CD14-positive monocyte (primary cell): ENCODE data around the gene UGT1A9. TPM values are rescaled to one million over a fixed set of nuclear protein-coding genes. Genes with fewer than 3 reads are reported as not detected.

Source experiments
- DNase-seq, 3 donors: peaks; one replicate each; pipeline ENCODE4 v3.0.0-alpha.2; 2011 to 2022
- H2AFZ ChIP-seq: 2 replicates; pipeline ENCODE4 v1.6.0; 2012; ENCODE audit warnings: mild to moderate bottlenecking, low read depth, low read length, inconsistent platforms; ENCODE audit not compliant: insufficient read depth, poor library complexity, severe bottlenecking
- H3K27ac ChIP-seq, 2 donors: 1 replicate in 1 of 2; 2 replicates in 1 of 2; pipeline ENCODE4 v1.5.1; 2012 to 2013; ENCODE audit warnings: low read length in 2 of 2, control low read depth in 1 of 2, inconsistent platforms in 1 of 2, low read depth in 1 of 2, mild to moderate bottlenecking in 1 of 2
- H3K27me3 ChIP-seq, 2 donors: one replicate each; pipeline versions ENCODE4 v1.6.0 to v1.6.1; 2011 to 2013; ENCODE audit warnings: low read length in 2 of 2; ENCODE audit not compliant: control insufficient read depth in 2 of 2, insufficient read depth in 2 of 2
- H3K36me3 ChIP-seq, 2 donors: replicated peaks in 1 of 2; 1 replicate in 1 of 2; 2 replicates in 1 of 2; pipeline versions ENCODE4 v1.5.1 to v1.6.1; 2012 to 2013; ENCODE audit warnings: low read length in 2 of 2, control low read depth in 1 of 2, inconsistent platforms in 1 of 2, mild to moderate bottlenecking in 1 of 2; ENCODE audit not compliant: insufficient read depth in 2 of 2, control insufficient read depth in 1 of 2
- H3K4me1 ChIP-seq, 2 donors: 1 replicate in 1 of 2; 2 replicates in 1 of 2; pipeline versions ENCODE4 v1.5.1 to v1.6.1; 2012 to 2013; ENCODE audit warnings: low read length in 2 of 2, control low read depth in 1 of 2, inconsistent platforms in 1 of 2, mild to moderate bottlenecking in 1 of 2, moderate library complexity in 1 of 2; ENCODE audit not compliant: insufficient read depth in 2 of 2, control insufficient read depth in 1 of 2
- H3K4me2 ChIP-seq: replicated peaks from 2 replicates; pipeline ENCODE3; 2012; ENCODE audit warnings: low read length, moderate library complexity, mild to moderate bottlenecking; ENCODE audit not compliant: poor library complexity, severe bottlenecking; ENCODE audit errors: extremely low read depth
- H3K4me3 ChIP-seq, 3 experiments: fragments of 200-600 bp in 1 of 3; sonication (generic) in 1 of 3; replicated peaks in 1 of 3; 1 replicate in 2 of 3; 2 replicates in 1 of 3; pipeline ENCODE4 v1.5.1; 2011 to 2013; ENCODE audit warnings: low read length in 3 of 3, mild to moderate bottlenecking in 3 of 3, control low read depth in 2 of 3, low read depth in 2 of 3, inconsistent platforms in 1 of 3, moderate library complexity in 1 of 3
- H3K79me2 ChIP-seq: 2 replicates; pipeline ENCODE4 v1.6.0; 2012; ENCODE audit warnings: mild to moderate bottlenecking, control low read depth, inconsistent platforms, low read length, moderate library complexity; ENCODE audit not compliant: insufficient read depth
- H3K9ac ChIP-seq: 2 replicates; pipeline ENCODE4 v1.6.0; 2017; ENCODE audit warnings: low read length, mild to moderate bottlenecking; ENCODE audit not compliant: insufficient read depth, poor library complexity, severe bottlenecking
- H3K9me3 ChIP-seq, 2 donors: replicated peaks in 1 of 2; 1 replicate in 1 of 2; 2 replicates in 1 of 2; pipeline versions ENCODE4 v1.5.1 to v1.6.1; 2012 to 2013; ENCODE audit warnings: low read length in 2 of 2, control low read depth in 1 of 2; ENCODE audit not compliant: control insufficient read depth in 1 of 2, insufficient read depth in 1 of 2
- H4K20me1 ChIP-seq: 2 replicates; pipeline ENCODE4 v1.6.0; 2012; ENCODE audit warnings: mild to moderate bottlenecking, low read length, control low read depth, moderate library complexity; ENCODE audit not compliant: insufficient read depth
- H3K27ac Mint-ChIP-seq, 7 donors: one replicate each; pipeline ENCODE4 v1.8.0; 2020; ENCODE audit warnings: mild to moderate bottlenecking in 7 of 7, mixed read lengths in 7 of 7, moderate library complexity in 6 of 7, inconsistent platforms in 2 of 7
- H3K27me3 Mint-ChIP-seq, 3 donors: one replicate each; pipeline ENCODE4 v1.8.0; 2021 to 2022; ENCODE audit warnings: low read depth in 3 of 3, mild to moderate bottlenecking in 3 of 3, mixed read lengths in 3 of 3, moderate library complexity in 3 of 3, inconsistent platforms in 1 of 3
- H3K36me3 Mint-ChIP-seq, 2 donors: one replicate each; pipeline ENCODE4 v1.8.0; 2020; ENCODE audit warnings: mixed read lengths in 2 of 2, inconsistent platforms in 1 of 2, mild to moderate bottlenecking in 1 of 2
- H3K4me1 Mint-ChIP-seq: one replicate; pipeline ENCODE4 v1.8.0; 2020; ENCODE audit warnings: mild to moderate bottlenecking, mixed read lengths
- H3K4me3 Mint-ChIP-seq, 2 donors: one replicate each; pipeline ENCODE4 v1.8.0; 2020; ENCODE audit warnings: mild to moderate bottlenecking in 2 of 2, mixed read lengths in 2 of 2, moderate library complexity in 1 of 2
- H3K9me3 Mint-ChIP-seq, 7 donors: one replicate each; pipeline ENCODE4 v1.8.0; 2020 to 2022; ENCODE audit warnings: mixed read lengths in 7 of 7, mild to moderate bottlenecking in 6 of 7, moderate library complexity in 6 of 7, inconsistent platforms in 2 of 7
- WGBS: methylation state at CpG from one replicate; pipeline ENCODE4 v1.1.5; 2013; ENCODE audit warnings: missing lambda C conversion rate; ENCODE audit not compliant: insufficient coverage; 5-methylcytosine and 5-hydroxymethylcytosine counted together
- intact Hi-C, 2 donors: fragments of 100-400 bp; cut with micrococcal nuclease; formaldehyde crosslinking; loops; one replicate each; pipeline versions ENCODE4 v1.15.0 to v1.15.1; 2023
- polyA plus RNA-seq, 3 donors: library from polyadenylated mRNA; depleted of rRNA in 1 of 3; unstranded in 2 of 3; stranded (reverse) in 1 of 3; fragments of 300-500 nt in 2 of 3; fragments of >200 nt in 1 of 3; fragmentation: Illumina TruSeq in 2 of 3; gene quantifications; 1 replicate in 2 of 3; 2 replicates in 1 of 3; pipeline ENCODE4 v1.2.3, GENCODE V29; 2012 to 2021
- TF ChIP-seq, protein P1 (sequence below): fragments of 200-600 bp; IDR thresholded peaks from one replicate; pipeline ENCODE4 v1.8.0; 2022; ENCODE audit warnings: antibody characterized with exemption, mild to moderate bottlenecking

Gene UGT1A9
- polyA plus RNA-seq, 3 donors, result not detected

DNA sequence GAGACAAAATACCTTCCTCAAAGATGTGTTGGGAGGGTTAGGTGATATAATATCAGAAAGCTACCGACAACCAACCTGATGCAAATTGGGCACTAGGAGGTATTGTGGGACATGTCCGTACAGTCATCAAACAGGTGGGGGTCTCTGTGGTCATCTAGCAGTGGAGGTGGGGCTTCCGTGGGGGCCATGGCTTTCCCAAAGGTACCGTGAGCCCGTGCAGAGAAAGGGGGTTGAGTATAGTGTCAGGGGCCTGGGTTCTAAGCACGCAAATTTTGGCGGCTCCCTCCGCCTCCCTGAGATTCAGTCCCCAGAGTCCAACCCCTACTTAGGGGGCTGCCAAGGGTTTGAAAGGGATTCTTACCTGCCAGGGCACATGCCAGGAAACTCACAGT is 150.0 kb downstream of the UGT1A9 start:
- Histone ChIP-seq H2AFZ (no peak overlapping the region), H4K20me1 (no peaks in the 10 kb centered on the region), H3K36me3 (no peaks in the 10 kb centered on the region), H3K4me3 (no peak overlapping the region), H3K9ac (no peak overlapping the region), H3K27ac (no peak overlapping the region), H3K4me2 (no peak overlapping the region), H3K4me1 (peaks cover 4 to 8% of the 10 kb centered on the region in 2 donors), H3K9me3 (no peaks in the 10 kb centered on the region), H3K27me3 (no peaks in the 10 kb centered on the region), H3K79me2 (no peaks in the 10 kb centered on the region)
- H3K9me3 Mint-ChIP-seq, result peaks cover 0 to 6% (median 0%) of the 10 kb centered on the region in 7 donors
- 100% methylated on average over 3 of the region's 8 CpGs for WGBS
- peaks cover 7% of the 10 kb centered on the region for H3K4me1 Mint-ChIP-seq
- no peak for DNase-seq
- intact Hi-C loops, result no loop called here
- TF ChIP-seq, protein P1, sequence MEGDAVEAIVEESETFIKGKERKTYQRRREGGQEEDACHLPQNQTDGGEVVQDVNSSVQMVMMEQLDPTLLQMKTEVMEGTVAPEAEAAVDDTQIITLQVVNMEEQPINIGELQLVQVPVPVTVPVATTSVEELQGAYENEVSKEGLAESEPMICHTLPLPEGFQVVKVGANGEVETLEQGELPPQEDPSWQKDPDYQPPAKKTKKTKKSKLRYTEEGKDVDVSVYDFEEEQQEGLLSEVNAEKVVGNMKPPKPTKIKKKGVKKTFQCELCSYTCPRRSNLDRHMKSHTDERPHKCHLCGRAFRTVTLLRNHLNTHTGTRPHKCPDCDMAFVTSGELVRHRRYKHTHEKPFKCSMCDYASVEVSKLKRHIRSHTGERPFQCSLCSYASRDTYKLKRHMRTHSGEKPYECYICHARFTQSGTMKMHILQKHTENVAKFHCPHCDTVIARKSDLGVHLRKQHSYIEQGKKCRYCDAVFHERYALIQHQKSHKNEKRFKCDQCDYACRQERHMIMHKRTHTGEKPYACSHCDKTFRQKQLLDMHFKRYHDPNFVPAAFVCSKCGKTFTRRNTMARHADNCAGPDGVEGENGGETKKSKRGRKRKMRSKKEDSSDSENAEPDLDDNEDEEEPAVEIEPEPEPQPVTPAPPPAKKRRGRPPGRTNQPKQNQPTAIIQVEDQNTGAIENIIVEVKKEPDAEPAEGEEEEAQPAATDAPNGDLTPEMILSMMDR, result no peak
- H3K27ac Mint-ChIP-seq, result no peak overlapping the region
- no peak overlapping the region for H3K4me3 Mint-ChIP-seq
- H3K36me3 Mint-ChIP-seq, result no peaks in the 10 kb centered on the region
- H3K27me3 Mint-ChIP-seq, result peaks cover 3 to 6% (median 3%) of the 10 kb centered on the region in 3 donors

DNA sequence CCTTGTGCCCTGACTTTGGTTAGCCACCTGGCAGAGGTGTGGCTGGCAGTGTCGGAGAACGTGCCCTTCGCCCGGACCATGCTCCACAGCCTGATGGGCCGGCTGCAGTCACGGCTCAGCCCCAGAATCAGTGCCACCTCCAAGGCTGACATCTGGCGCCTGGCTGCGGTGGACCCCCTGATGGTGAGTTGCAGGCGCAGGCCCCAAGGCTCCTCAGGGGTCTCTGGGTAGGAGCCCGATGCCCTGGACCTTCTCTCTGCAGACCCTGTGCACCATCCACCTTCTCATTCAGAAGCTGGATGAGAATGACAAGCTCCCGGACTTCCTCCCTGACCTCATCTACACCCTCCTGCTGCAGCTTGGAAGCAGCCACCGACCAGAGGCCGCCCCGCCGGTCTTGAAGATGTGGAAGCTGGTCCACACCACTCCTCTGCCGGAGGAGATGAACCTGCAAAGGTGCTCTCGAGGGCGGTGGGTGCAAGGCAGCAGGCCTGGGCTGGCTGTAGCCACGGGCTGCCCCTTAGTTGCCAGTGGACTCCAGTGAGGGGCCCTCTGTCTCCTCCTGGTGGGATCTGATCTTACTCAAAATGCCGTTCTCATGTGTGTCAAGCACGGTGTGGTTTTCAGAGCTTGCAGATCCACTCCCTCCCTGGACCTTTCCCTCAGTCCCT is 150.5 kb downstream of the UGT1A9 start:
- DNase-seq, result no peak
- Mint-ChIP-seq H3K36me3 (no peaks in the 10 kb centered on the region), H3K4me1 (peaks cover 7% of the 10 kb centered on the region)

More for the DNA sequence above, 150.5 kb downstream of the UGT1A9 start:
- Mint-ChIP-seq H3K9me3 (peaks cover 0 to 7% (median 0%) of the 10 kb centered on the region in 7 donors), H3K4me3 (no peak overlapping the region), H3K27ac (no peak overlapping the region), H3K27me3 (peaks cover 3 to 6% (median 4%) of the 10 kb centered on the region in 3 donors)
- Histone ChIP-seq H3K27me3 (no peaks in the 10 kb centered on the region), H3K9ac (no peak overlapping the region), H4K20me1 (no peaks in the 10 kb centered on the region), H3K79me2 (no peaks in the 10 kb centered on the region), H3K4me2 (no peak overlapping the region), H3K36me3 (no peaks in the 10 kb centered on the region), H3K4me1 (peaks cover 4 to 8% of the 10 kb centered on the region in 2 donors), H2AFZ (no peak overlapping the region), H3K4me3 (no peak overlapping the region), H3K9me3 (no peaks in the 10 kb centered on the region), H3K27ac (no peak overlapping the region)
- 94% methylated on average over 21 of the region's 21 CpGs for WGBS
- intact Hi-C loops, result no loop called here
- TF ChIP-seq, protein P1, result no peak

Other genes starting within 250 kb of the UGT1A9 start
- gene USP40, start 105.1 kb upstream of the UGT1A9 start, polyA plus RNA-seq, result 10 to 100 TPM in 1 of 3 donors, 1 to 10 TPM in 2; 4.0 to 13.5 (median 5.1) TPM
- not detected for gene UGT1A8, start 54.3 kb upstream of the UGT1A9 start, polyA plus RNA-seq
- not detected for gene UGT1A10, start 35.5 kb upstream of the UGT1A9 start, polyA plus RNA-seq
- gene UGT1A7, start 10.0 kb downstream of the UGT1A9 start, polyA plus RNA-seq, result not detected
- not detected for gene UGT1A6, start 21.0 kb downstream of the UGT1A9 start, polyA plus RNA-seq
- not detected for gene UGT1A5, start 41.0 kb downstream of the UGT1A9 start, polyA plus RNA-seq
- gene UGT1A4, start 46.8 kb downstream of the UGT1A9 start, polyA plus RNA-seq, result not detected
- not detected for gene UGT1A3, start 57.1 kb downstream of the UGT1A9 start, polyA plus RNA-seq
- gene UGT1A1, start 88.4 kb downstream of the UGT1A9 start, polyA plus RNA-seq, result not detected
- not detected for gene MROH2A, start 106.4 kb downstream of the UGT1A9 start, polyA plus RNA-seq
- not detected for gene HJURP, start 182.6 kb downstream of the UGT1A9 start, polyA plus RNA-seq
- gene TRPM8, start 245.5 kb downstream of the UGT1A9 start, polyA plus RNA-seq, result not detected